Measurements from ENCODE around the gene POU2AF3.
"Not testable (repeated sequence)": the region's sequence is repeated elsewhere in the genome, so short reads cannot be mapped to it uniquely, and the experiment has no call there.

POU2AF3 gene

DNA sequence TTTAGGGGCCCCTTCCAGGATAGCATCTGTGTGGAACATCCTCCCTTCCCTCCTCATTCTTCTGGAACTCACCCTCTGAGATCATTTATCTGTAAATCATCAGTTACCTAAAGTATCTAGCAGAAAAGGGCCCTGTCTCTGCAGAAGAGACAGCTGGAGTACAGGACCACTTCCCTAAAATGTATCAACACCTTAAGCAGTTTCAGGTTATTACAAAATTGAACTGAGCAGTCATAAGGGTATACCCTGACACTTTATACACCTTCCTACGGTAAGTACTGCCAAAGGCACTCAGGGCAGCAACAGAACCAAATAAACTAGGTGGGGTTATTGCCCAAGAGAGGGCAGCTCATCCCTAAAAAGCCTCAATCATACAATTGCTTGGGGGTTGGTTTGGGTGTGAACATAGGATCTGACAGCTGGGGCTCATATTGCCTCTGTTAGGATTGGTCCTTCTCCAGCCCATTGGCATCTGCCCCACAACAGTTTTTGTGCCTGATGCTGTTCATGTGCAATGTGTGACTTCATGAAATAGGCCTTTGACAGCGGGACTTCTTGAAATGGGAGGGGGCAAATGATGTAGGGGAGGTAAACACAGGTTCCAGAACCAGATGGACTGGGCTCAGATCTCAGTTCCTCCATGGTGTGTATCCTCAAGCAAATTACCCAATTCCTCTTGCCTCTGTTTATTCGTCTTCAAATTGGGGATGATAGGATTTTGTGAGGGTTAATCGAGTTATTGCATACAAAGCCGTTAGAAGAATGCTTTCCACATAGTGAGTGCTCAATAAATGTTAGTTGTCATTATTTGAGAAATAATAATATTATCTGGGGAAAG, 2.9 kb downstream of the POU2AF3 start:
- DNase-seq (ENCODE audit: low read depth): no peak

GRCh38 chr11:111301842-111302118, 3.4 kb downstream of the POU2AF3 start:
- DNase-seq (ENCODE audit: low read depth): no peak

DNA sequence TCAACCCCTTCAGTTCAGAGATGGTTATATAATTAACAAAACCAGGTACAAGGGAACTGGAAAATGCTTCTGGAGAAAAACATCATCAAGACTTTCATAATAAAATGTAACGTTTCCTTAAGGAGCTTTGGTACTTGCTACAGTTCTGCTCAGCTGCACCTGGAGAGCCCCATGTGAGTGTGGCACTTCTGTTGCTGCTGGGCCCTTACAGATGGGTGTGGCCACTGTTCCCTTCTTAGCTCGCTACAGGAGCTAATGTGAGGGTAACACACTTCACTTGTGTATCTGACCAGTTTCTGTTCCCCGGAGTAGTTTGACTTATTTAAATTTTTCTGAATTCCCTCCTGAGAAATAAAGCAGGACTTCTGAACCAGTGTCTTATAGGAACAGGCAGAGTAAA, 4.0 kb downstream of the POU2AF3 start:
- no peak for DNase-seq (ENCODE audit: low read depth)

DNA sequence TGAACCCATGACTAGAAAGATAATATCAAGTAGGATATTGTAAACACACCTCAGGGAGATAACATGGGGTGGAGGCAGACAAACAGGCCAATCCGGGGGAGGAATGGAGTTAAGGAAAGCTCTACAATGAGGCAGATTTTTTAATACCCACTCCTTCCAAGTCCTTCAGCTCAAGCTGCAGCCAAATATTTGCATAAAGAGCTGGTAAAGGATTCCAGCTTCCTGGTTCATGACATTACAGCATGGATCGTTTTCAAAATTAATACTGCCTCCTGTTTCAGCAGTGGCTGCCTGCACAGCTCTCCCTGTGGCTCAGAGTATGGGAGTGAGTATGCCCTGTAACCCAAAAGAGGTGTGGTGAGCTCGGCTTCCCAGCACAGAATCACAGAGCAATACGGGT, 5.1 kb downstream of the POU2AF3 start:
- DNase-seq (ENCODE audit: low read depth): no peak

- no peak for DNase-seq (ENCODE audit: low read depth)
Observed at GRCh38 chr11:111305162-111305802, 6.9 kb downstream of the POU2AF3 start.

DNA sequence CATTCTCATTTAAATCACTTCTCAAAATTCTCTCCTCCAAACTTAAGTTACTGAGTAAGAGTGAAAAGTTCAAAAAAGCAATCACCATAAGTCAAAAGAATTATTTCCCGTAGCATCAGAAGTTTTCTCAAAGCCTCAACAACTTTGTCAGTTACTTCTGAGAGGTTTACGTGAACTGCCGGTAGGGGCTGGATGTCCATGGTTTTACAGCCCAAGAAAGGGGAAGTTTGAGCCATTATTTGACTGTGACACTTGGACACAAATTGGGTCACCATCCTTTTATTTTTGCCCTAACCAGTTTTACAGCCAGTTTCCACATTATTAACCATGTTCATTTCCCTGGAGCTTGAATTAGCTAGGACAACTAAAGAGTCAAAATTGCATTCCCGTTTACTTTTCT, 7.5 kb downstream of the POU2AF3 start:
- no peak for DNase-seq (ENCODE audit: low read depth)

- no peak for DNase-seq (ENCODE audit: low read depth)
Observed at GRCh38 chr11:111306321-111306720, 8.0 kb downstream of the POU2AF3 start.

- DNase-seq (ENCODE audit: low read depth): no peak
Observed at GRCh38 chr11:111307472-111308108, 9.2 kb downstream of the POU2AF3 start.

GRCh38 chr11:111308140-111308539, 9.8 kb downstream of the POU2AF3 start:
- DNase-seq (ENCODE audit: low read depth): no peak

- no peak for DNase-seq (ENCODE audit: low read depth)
Observed at GRCh38 chr11:111309215-111309915, 11.0 kb downstream of the POU2AF3 start.

GRCh38 chr11:111310088-111310487, 11.7 kb downstream of the POU2AF3 start:
- no peak for DNase-seq (ENCODE audit: low read depth)

DNA sequence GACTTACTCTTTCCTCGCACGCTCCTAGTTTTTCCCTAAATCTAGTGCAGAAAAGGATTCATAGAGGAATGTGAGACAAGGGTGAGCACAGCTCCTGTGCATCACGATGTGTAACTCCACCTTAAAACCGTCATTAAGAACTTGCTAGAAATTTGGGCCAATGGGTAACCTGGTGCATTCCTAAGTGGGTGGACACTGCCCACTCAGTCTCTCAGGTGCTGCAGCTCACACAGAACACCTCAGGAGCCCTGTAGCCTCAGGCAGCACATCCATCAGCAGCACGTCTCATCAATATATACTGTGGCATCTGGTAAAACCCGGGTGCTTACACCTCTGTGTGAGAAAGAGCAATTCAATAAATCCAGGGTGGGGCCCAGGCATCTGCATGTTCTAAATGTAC, 12.4 kb downstream of the POU2AF3 start:
- DNase-seq (ENCODE audit: low read depth): no peak

DNA sequence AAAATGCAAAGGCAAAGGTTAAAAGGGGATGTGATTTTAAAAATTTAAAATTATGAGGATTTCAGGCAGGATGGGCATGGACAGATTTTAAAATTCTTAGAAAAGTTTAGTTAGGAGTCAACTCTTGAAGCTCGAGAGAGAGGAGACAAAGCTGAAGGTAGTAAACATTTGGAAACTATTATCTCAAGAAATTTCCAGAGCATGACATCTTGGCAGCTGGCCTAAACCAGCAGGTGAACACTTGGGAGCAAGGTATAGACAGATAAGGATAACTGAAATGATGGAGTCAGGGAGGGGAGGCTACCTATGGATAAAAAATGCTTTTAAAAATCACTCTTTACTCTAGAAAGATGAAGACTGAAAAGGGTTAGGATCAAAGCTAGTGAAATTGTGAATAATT, 13.7 kb downstream of the POU2AF3 start:
- no peak for DNase-seq (ENCODE audit: low read depth)

DNA sequence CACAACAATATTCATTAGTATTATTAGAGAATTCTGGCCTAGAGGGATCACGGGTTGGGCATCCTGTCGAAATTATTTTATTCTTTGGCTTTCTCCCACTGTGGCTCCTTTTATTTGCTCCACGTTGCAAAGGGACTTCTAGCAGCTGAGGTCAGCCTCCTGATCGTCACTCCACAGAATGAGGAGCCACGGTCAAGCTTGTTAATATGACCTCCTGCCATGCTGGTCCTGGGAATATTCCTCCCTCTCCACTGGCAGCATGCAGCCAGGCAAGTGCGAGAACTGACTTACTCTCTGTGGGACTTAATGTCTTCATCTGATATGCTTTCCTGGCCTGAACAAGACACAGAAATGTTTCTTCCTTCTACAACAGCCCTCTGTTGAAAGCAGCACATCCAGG, 20.9 kb downstream of the POU2AF3 start:
- DNase-seq (ENCODE audit: low read depth): no peak

GRCh38 chr11:111320199-111320598, 21.9 kb downstream of the POU2AF3 start:
- not testable (repeated sequence) for DNase-seq (ENCODE audit: low read depth)

GRCh38 chr11:111320728-111321568, 22.6 kb downstream of the POU2AF3 start:
- no peak for DNase-seq (ENCODE audit: low read depth)

- DNase-seq (ENCODE audit: low read depth): no peak
Observed at GRCh38 chr11:111322534-111322933, 24.2 kb downstream of the POU2AF3 start.

DNA sequence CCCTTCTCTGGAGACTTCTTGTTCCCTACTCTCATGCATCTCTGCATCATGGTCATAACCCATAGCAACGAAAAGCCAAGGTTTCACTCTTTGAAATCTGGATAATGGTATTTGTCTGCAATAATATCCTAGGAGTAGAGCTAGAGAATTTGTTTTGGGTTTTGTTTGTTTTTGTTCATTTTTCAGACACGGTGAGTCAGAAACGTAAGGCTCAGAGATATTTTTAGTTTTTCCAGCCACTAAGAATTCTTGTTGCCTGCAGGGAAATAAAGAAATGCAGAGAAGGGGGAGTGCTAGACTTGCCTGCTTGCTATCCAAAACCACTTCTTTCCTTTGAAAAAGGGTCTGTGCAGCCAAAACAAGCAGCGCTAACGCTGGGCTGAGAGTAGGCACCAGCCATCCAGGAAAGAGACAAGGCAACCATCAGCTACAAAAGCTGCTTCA, 26.0 kb downstream of the POU2AF3 start:
- no peak for DNase-seq (ENCODE audit: low read depth)

DNA sequence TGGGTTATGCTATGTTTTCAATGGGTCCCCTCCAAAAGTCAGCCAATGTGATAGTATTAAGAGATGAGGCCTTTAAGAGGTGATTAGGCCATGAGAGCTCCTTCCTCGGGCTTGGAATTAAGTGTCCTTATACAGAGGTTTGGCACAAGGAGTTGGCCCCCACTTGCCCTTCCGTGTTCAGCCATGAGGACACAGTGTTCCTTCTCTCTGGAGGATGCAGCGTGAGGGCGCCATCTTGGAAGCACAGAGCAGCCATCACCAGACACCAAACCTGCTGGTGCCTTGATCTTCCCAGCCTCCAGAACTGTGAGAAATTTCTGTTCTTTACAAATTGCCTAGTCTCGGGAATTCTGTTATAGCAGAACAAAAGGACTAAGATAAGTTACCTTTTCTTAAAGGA, 26.9 kb downstream of the POU2AF3 start:
- DNase-seq (ENCODE audit: low read depth): no peak

DNA sequence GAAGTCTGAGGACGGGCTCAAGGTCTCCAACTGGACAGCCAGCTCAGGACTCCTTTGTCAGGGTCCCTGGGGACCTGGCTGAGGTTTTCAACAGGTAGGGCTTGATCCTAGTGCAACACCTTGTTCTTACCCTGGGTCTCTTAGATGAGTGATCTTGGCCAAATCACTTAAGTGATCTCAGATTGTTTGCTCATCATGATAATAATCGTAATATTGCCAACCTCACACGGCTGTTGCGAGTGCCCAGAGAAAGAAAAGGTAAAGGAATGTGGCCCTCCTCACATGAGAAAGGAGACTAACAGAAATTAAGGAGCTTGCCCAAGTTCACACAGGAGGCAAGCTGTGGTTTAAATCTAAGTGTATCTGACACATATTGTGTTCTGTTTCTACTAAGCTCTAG, 28.5 kb downstream of the POU2AF3 start:
- DNase-seq (ENCODE audit: low read depth): no peak

- no peak for DNase-seq (ENCODE audit: low read depth)
Observed at GRCh38 chr11:111327908-111328624, 29.7 kb downstream of the POU2AF3 start.

All from stimulated activated CD8-positive, alpha-beta memory T cell treated with anti-CD3 and anti-CD28 coated beads, Interleukin-15, amount 100 ng/mL, for 24 hours (primary cell).